Glutamatergic neuron (in vitro differentiated cells): ENCODE data around the gene FBXW7. TPM values are rescaled to one million over a fixed set of nuclear protein-coding genes. Genes with fewer than 3 reads are reported as not detected.

Experiments
- DNase-seq: peaks from one replicate; pipeline ENCODE4 v3.0.0; 2022
- H3K27ac Mint-ChIP-seq: one replicate; pipeline ENCODE4 v1.8.0; 2020; ENCODE audit warnings: mild to moderate bottlenecking, mixed read lengths, inconsistent platforms; ENCODE audit not compliant: unreplicated experiment
- H3K27me3 Mint-ChIP-seq: one replicate; pipeline ENCODE4 v1.8.0; 2020; ENCODE audit warnings: mild to moderate bottlenecking, moderate library complexity, mixed read lengths, inconsistent platforms; ENCODE audit not compliant: unreplicated experiment
- H3K36me3 Mint-ChIP-seq: one replicate; pipeline ENCODE4 v1.8.0; 2020; ENCODE audit warnings: mild to moderate bottlenecking, mixed read lengths, inconsistent platforms; ENCODE audit not compliant: unreplicated experiment
- H3K4me1 Mint-ChIP-seq: one replicate; pipeline ENCODE4 v1.8.0; 2020; ENCODE audit warnings: mild to moderate bottlenecking, low read depth, mixed read lengths, inconsistent platforms; ENCODE audit not compliant: unreplicated experiment
- H3K4me3 Mint-ChIP-seq: one replicate; pipeline ENCODE4 v1.8.0; 2020; ENCODE audit warnings: mild to moderate bottlenecking, mixed read lengths, inconsistent platforms; ENCODE audit not compliant: unreplicated experiment
- H3K9me3 Mint-ChIP-seq: one replicate; pipeline ENCODE4 v1.8.0; 2020; ENCODE audit warnings: mild to moderate bottlenecking, moderate library complexity, mixed read lengths, inconsistent platforms; ENCODE audit not compliant: unreplicated experiment
- total RNA-seq: library from RNA; stranded (reverse); fragmentation: NEBNext Ultra II Directional; extraction: Animal tissue kit (Norgen Biotek cat#: 25700); gene quantifications from one replicate; pipeline ENCODE4 v1.2.1, GENCODE V29; 2021; ENCODE audit not compliant: unreplicated experiment
- TF ChIP-seq, protein P1 (sequence below): fragments of 200-600 bp; sonication (generic); IDR thresholded peaks from one replicate; pipeline ENCODE4 v1.5.0; 2021; ENCODE audit not compliant: partially characterized antibody, unreplicated experiment

Gene FBXW7
- total RNA-seq, 1 donor from 2014 or later, result 57.5 TPM

DNA sequence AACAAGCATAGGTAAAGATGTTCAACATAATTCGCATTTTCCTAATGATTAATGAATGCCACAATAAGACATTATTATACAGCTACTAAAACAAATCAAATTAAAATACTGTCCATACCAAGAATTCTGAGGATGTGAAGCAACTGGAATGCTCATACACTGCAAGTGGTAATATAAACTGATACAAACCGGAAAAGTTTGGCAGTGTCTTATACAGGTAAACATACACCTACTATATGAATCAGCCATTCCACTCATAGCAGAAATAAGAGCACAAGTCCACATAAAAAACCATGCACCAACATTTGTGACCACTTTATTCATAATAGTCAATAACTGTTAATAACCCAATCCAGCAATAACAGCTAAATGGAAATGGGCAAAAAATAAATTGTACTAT lies 79.3 kb downstream of the FBXW7 start:
- H3K27me3 Mint-ChIP-seq, result peaks cover 2% of the 10 kb centered on the region
- H3K4me3 Mint-ChIP-seq, result no peak overlapping the region
- DNase-seq, result no peak
- TF ChIP-seq, protein P1, sequence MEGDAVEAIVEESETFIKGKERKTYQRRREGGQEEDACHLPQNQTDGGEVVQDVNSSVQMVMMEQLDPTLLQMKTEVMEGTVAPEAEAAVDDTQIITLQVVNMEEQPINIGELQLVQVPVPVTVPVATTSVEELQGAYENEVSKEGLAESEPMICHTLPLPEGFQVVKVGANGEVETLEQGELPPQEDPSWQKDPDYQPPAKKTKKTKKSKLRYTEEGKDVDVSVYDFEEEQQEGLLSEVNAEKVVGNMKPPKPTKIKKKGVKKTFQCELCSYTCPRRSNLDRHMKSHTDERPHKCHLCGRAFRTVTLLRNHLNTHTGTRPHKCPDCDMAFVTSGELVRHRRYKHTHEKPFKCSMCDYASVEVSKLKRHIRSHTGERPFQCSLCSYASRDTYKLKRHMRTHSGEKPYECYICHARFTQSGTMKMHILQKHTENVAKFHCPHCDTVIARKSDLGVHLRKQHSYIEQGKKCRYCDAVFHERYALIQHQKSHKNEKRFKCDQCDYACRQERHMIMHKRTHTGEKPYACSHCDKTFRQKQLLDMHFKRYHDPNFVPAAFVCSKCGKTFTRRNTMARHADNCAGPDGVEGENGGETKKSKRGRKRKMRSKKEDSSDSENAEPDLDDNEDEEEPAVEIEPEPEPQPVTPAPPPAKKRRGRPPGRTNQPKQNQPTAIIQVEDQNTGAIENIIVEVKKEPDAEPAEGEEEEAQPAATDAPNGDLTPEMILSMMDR, result no peak
- no peaks in the 10 kb centered on the region for H3K9me3 Mint-ChIP-seq
- peaks cover 15% of the 10 kb centered on the region for H3K4me1 Mint-ChIP-seq
- no peaks in the 10 kb centered on the region for H3K36me3 Mint-ChIP-seq
- H3K27ac Mint-ChIP-seq, result no peak overlapping the region

GRCh38 chr4:152455311-152455710 lies 80.6 kb downstream of the FBXW7 start:
- no peaks in the 10 kb centered on the region for H3K36me3 Mint-ChIP-seq
- no peaks in the 10 kb centered on the region for H3K9me3 Mint-ChIP-seq
- H3K27me3 Mint-ChIP-seq, result peaks cover 2% of the 10 kb centered on the region

GRCh38 chr4:152454398-152455011 lies 81.4 kb downstream of the FBXW7 start:
- Mint-ChIP-seq H3K36me3 (no peaks in the 10 kb centered on the region), H3K4me1 (peaks cover 6% of the 10 kb centered on the region), H3K9me3 (no peaks in the 10 kb centered on the region), H3K27me3 (peaks cover 2% of the 10 kb centered on the region), H3K4me3 (no peak overlapping the region), H3K27ac (no peak overlapping the region)
- DNase-seq, result no peak
- TF ChIP-seq, protein P1, result peak; percentile 74

More at GRCh38 chr4:152455311-152455710, 80.6 kb downstream of the FBXW7 start:
- TF ChIP-seq, protein P1, result no peak
- H3K27ac Mint-ChIP-seq, result no peak overlapping the region
- H3K4me1 Mint-ChIP-seq, result peaks cover 7% of the 10 kb centered on the region
- no peak for DNase-seq
- no peak overlapping the region for H3K4me3 Mint-ChIP-seq

DNA sequence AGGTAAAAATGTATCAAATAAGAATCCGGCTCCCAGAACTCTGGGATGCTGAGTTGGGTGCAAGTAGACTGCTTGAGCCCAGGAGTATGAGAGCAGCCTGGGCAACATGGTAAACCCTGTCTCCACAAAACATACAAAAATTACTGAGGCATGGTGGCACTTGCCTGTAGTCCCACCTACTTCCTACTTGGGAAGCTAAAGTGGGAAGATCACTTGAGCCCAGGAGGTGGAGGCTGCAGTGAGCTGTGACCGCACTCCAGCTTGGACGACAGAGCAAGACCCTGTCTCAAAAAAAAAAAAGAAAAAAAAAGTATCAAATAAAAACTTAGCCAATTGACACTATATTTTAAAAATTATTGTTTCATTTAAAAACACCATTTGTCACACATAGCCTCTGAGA lies 84.4 kb downstream of the FBXW7 start:
- H3K4me1 Mint-ChIP-seq, result peaks cover 13% of the 10 kb centered on the region
- no peaks in the 10 kb centered on the region for H3K9me3 Mint-ChIP-seq
- H3K36me3 Mint-ChIP-seq, result no peaks in the 10 kb centered on the region
- H3K27ac Mint-ChIP-seq, result no peak overlapping the region
- DNase-seq, result no peak
- H3K4me3 Mint-ChIP-seq, result no peak overlapping the region
- TF ChIP-seq, protein P1, result no peak
- peaks cover 1% of the 10 kb centered on the region for H3K27me3 Mint-ChIP-seq

GRCh38 chr4:152448854-152449253 lies 87.0 kb downstream of the FBXW7 start:
- H3K9me3 Mint-ChIP-seq, result no peaks in the 10 kb centered on the region
- peaks cover 9% of the 10 kb centered on the region for H3K4me1 Mint-ChIP-seq
- no peak overlapping the region for H3K4me3 Mint-ChIP-seq
- no peak overlapping the region for H3K27ac Mint-ChIP-seq
- H3K36me3 Mint-ChIP-seq, result no peaks in the 10 kb centered on the region
- DNase-seq, result no peak
- TF ChIP-seq, protein P1, result no peak
- H3K27me3 Mint-ChIP-seq, result peaks cover 1% of the 10 kb centered on the region
